IMR-90 (cell line): ENCODE data around the gene CUBN. TPM values are rescaled to one million over a fixed set of nuclear protein-coding genes. Genes with fewer than 3 reads are reported as not detected.

Source experiments
- ATAC-seq: fragments of 200-7000 bp; cut with Tn5 transposase; 2 replicates; pipeline ENCODE4 v1.9.1; 2020; ENCODE audit warnings: low read depth, mild to moderate bottlenecking, moderate library complexity
- BruUV-seq: library from RNA; stranded (reverse); fragments of 400-500 nt; replicated peaks from 2 replicates; lab custom pipeline; 2021; lab: Mats Ljungman, UMichigan
- CTCF ChIA-PET: fragments of 300-600 bp; formaldehyde crosslinking; extraction: SDS; loops from one replicate; lab custom pipeline; 2021; ENCODE audit warnings: antibody characterized with exemption; lab: Yijun Ruan, JAX
- POLR2A ChIA-PET: fragments of 300-600 bp; sonication (Branson Sonifier 250); formaldehyde crosslinking; loops from one replicate; lab custom pipeline; 2022; ENCODE audit warnings: antibody characterized with exemption; ENCODE audit not compliant: unreplicated experiment; lab: Charles Lee
- DNase-seq: peaks from one replicate; pipeline ENCODE4 v3.0.0; 2013
- H2AFZ ChIP-seq: replicated peaks from 2 replicates; pipeline ENCODE3; 2013; ENCODE audit warnings: low read length, mild to moderate bottlenecking; ENCODE audit not compliant: poor library complexity
- H2AK5ac ChIP-seq: 2 replicates; pipeline ENCODE4 v1.6.1; 2013; ENCODE audit warnings: low read depth, low read length, inconsistent platforms
- H2AK9ac ChIP-seq: replicated peaks from 2 replicates; pipeline ENCODE3; 2013; ENCODE audit warnings: mild to moderate bottlenecking, low read depth, low read length, moderate library complexity; ENCODE audit not compliant: poor library complexity
- H2BK120ac ChIP-seq: 2 replicates; pipeline ENCODE4 v1.6.1; 2013; ENCODE audit warnings: low read depth, low read length, inconsistent platforms
- H2BK15ac ChIP-seq: 3 replicates; pipeline ENCODE4 v1.6.1; 2013; ENCODE audit warnings: low read depth, low read length, inconsistent platforms
- H2BK20ac ChIP-seq: 2 replicates; pipeline ENCODE4 v1.6.1; 2013; ENCODE audit warnings: low read depth, mild to moderate bottlenecking, inconsistent platforms, low read length, moderate library complexity
- H2BK5ac ChIP-seq: 2 replicates; pipeline ENCODE4 v1.6.1; 2013; ENCODE audit warnings: mild to moderate bottlenecking, low read depth, low read length, inconsistent platforms; ENCODE audit not compliant: poor library complexity, severe bottlenecking
- H3K14ac ChIP-seq: replicated peaks from 2 replicates; pipeline ENCODE4 v1.6.1; 2013; ENCODE audit warnings: low read depth, low read length, inconsistent platforms
- H3K18ac ChIP-seq: 2 replicates; pipeline ENCODE4 v1.6.1; 2013; ENCODE audit warnings: low read depth, low read length, control low read depth
- H3K23ac ChIP-seq: 2 replicates; pipeline ENCODE4 v1.6.1; 2013; ENCODE audit warnings: low read depth, low read length, inconsistent platforms
- H3K27ac ChIP-seq: 2 replicates; pipeline ENCODE4 v1.5.1; 2013; ENCODE audit warnings: mild to moderate bottlenecking, control low read depth, low read length; ENCODE audit not compliant: insufficient read depth
- H3K27me3 ChIP-seq: 2 replicates; pipeline ENCODE4 v1.6.1; 2013; ENCODE audit warnings: low read length; ENCODE audit not compliant: control insufficient read depth, insufficient read depth
- H3K36me3 ChIP-seq: 2 replicates; pipeline ENCODE4 v1.6.1; 2013; ENCODE audit warnings: low read length, mixed read lengths; ENCODE audit not compliant: control insufficient read depth, insufficient read depth
- H3K4ac ChIP-seq: 2 replicates; pipeline ENCODE4 v1.6.1; 2013; ENCODE audit warnings: low read depth, low read length, inconsistent platforms
- H3K4me1 ChIP-seq: 2 replicates; pipeline ENCODE4 v1.6.1; 2013; ENCODE audit warnings: low read length, mixed read lengths; ENCODE audit not compliant: control insufficient read depth, insufficient read depth
- H3K4me2 ChIP-seq: 2 replicates; pipeline ENCODE4 v1.6.1; 2013; ENCODE audit warnings: low read depth, mild to moderate bottlenecking, control low read depth, low read length, moderate library complexity
- H3K4me3 ChIP-seq: 2 replicates; pipeline ENCODE4 v1.5.1; 2013; ENCODE audit warnings: low read depth, mild to moderate bottlenecking, control low read depth, low read length, moderate library complexity; ENCODE audit not compliant: insufficient read depth
- H3K56ac ChIP-seq: 2 replicates; pipeline ENCODE4 v1.6.1; 2013; ENCODE audit warnings: low read length, inconsistent platforms; ENCODE audit not compliant: insufficient read depth; ENCODE audit errors: extremely low read depth
- H3K79me1 ChIP-seq, 2 experiments: 2 replicates each; pipeline ENCODE4 v1.6.1; 2013; ENCODE audit warnings: low read length in 2 of 2, inconsistent platforms in 1 of 2, low read depth in 1 of 2
- H3K9ac ChIP-seq: 2 replicates; pipeline ENCODE4 v1.6.1; 2013; ENCODE audit warnings: low read depth, low read length, control low read depth
- H3K9me1 ChIP-seq: 2 replicates; pipeline ENCODE4 v1.6.1; 2013; ENCODE audit warnings: low read length, inconsistent platforms; ENCODE audit not compliant: insufficient read depth
- H3K9me3 ChIP-seq: 2 replicates; pipeline ENCODE4 v1.6.1; 2013; ENCODE audit warnings: low read length; ENCODE audit not compliant: control insufficient read depth, insufficient read depth
- H4K20me1 ChIP-seq: 2 replicates; pipeline ENCODE4 v1.6.1; 2013; ENCODE audit warnings: low read length, inconsistent platforms; ENCODE audit not compliant: insufficient read depth
- H4K5ac ChIP-seq: 2 replicates; pipeline ENCODE4 v1.6.1; 2013; ENCODE audit warnings: mild to moderate bottlenecking, low read depth, low read length, control low read depth
- H4K8ac ChIP-seq, 2 experiments: 2 replicates each; pipeline ENCODE4 v1.6.1; 2013; ENCODE audit warnings: low read depth in 2 of 2, low read length in 2 of 2, control low read depth in 1 of 2, inconsistent platforms in 1 of 2
- H4K91ac ChIP-seq: 2 replicates; pipeline ENCODE4 v1.6.1; 2013; ENCODE audit warnings: low read depth, low read length, inconsistent platforms; ENCODE audit not compliant: insufficient read depth
- CEBPB ChIP-seq: IDR thresholded peaks from 2 replicates; pipeline ENCODE4 v1.6.1; 2012; ENCODE audit warnings: low read depth, low read length, improper control_type of control experiment
- CHD1 ChIP-seq: IDR thresholded peaks from 2 replicates; pipeline ENCODE4 v1.6.1; 2012; ENCODE audit warnings: low read depth, low read length, improper control_type of control experiment
- FOS ChIP-seq: fragments of 150-350 bp; IDR thresholded peaks from 2 replicates; pipeline ENCODE4 v1.6.1; 2016; ENCODE audit warnings: low read depth, low read length
- MAZ ChIP-seq: IDR thresholded peaks from 2 replicates; pipeline ENCODE4 v1.6.1; 2012; ENCODE audit warnings: low read depth, mild to moderate bottlenecking, low read length, improper control_type of control experiment, moderate library complexity, borderline replicate concordance
- MXI1 ChIP-seq: IDR thresholded peaks from 2 replicates; pipeline ENCODE4 v1.6.1; 2012; ENCODE audit warnings: low read depth, mild to moderate bottlenecking, low read length, moderate library complexity, borderline replicate concordance
- POLR2A ChIP-seq: IDR thresholded peaks from 2 replicates; pipeline ENCODE4 v1.6.1; 2012; ENCODE audit warnings: mild to moderate bottlenecking, low read depth, low read length
- RAD21 ChIP-seq: IDR thresholded peaks from 2 replicates; pipeline ENCODE4 v1.6.1; 2012; ENCODE audit warnings: low read length, improper control_type of control experiment
- RCOR1 ChIP-seq: IDR thresholded peaks from 2 replicates; pipeline ENCODE4 v1.6.1; 2012; ENCODE audit warnings: mild to moderate bottlenecking, low read length, improper control_type of control experiment; ENCODE audit not compliant: insufficient replicate concordance
- RFX5 ChIP-seq: IDR thresholded peaks from 2 replicates; pipeline ENCODE4 v1.8.0; 2012; ENCODE audit warnings: low read depth, mild to moderate bottlenecking, low read length, moderate library complexity
- SMC3 ChIP-seq: fragments of 150-350 bp; IDR thresholded peaks from 2 replicates; pipeline ENCODE4 v1.6.1; 2016; ENCODE audit warnings: low read depth, mild to moderate bottlenecking, antibody characterized with exemption, low read length, moderate library complexity
- WGBS, 2 experiments: methylation state at CpG; one replicate each; pipeline versions ENCODE4 v1.1.5 to v1.1.7; 2013; ENCODE audit warnings: missing lambda C conversion rate in 2 of 2; ENCODE audit not compliant: insufficient read length in 1 of 2; ENCODE audit errors: extremely low coverage in 2 of 2; 5-methylcytosine and 5-hydroxymethylcytosine counted together
- dilution Hi-C: fragments of 300-500 bp; cut with HindIII; formaldehyde crosslinking; loops from one replicate; pipeline ENCODE4 v1.14.3; 2018; ENCODE audit warnings: low sequenced_read_pairs; ENCODE audit not compliant: unreplicated experiment
- in situ Hi-C: fragments of 300-500 bp; cut with MboI; formaldehyde crosslinking; loops from 3 replicates; pipeline ENCODE4 v1.14.3; 2019; ENCODE audit warnings: low sequenced_read_pairs, inconsistent platforms, mixed read lengths
- intact Hi-C: fragments of 100-400 bp; cut with micrococcal nuclease; formaldehyde crosslinking; loops from 2 replicates; pipeline ENCODE4 v1.10.0; 2022
- polyA plus RNA-seq, 3 experiments: library from polyadenylated mRNA; depleted of rRNA; stranded (reverse); fragments of >200 nt; gene quantifications; 2 replicates each; pipeline ENCODE4 v1.2.3, GENCODE V29; 2012; ENCODE audit warnings: low replicate concordance in 1 of 3
- total RNA-seq: library from RNA; depleted of rRNA; stranded (reverse); fragments of >200 nt; gene quantifications from 2 replicates; pipeline ENCODE4 v1.2.3, GENCODE V29; 2012
- TF ChIP-seq, protein P1 (sequence below): fragments of 150-350 bp; IDR thresholded peaks from 2 replicates; pipeline ENCODE4 v1.6.1; 2017; ENCODE audit warnings: mild to moderate bottlenecking, antibody characterized with exemption, low read length, low read depth

CUBN gene
- total and polyA plus RNA-seq, 2 of the 4 experiments (the other 2 are of a cell fraction) = 0.19 to 0.54 TPM

DNA sequence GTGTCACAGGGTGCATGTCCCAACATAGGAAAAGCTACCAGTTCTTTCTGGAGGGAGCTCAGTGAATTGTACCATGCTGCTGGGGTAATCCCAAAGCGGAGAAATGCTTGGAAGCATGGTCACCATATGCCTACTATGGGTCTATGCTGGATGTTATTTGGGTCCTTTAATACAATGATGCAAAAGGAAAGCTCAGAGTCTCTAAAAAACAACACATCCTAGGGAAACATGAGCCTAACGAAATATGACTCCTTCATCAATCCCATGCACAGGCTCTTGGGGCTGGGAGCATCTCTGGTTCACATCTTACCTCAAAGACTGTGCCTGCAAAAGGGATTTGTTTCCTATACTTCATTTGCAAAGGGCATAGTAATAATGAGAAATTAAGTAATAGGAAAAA, 65.2 kb downstream of the CUBN start (continued):
- no peak for TF ChIP-seq MAZ

- peak; percentile 86 for DNase-seq
- no peaks in the 10 kb centered on the region for H3K27me3 ChIP-seq
- H4K20me1 ChIP-seq = no peaks in the 10 kb centered on the region
- H3K4me1 ChIP-seq = peaks cover 19% of the 10 kb centered on the region
- H3K27ac ChIP-seq = peak overlapping the region; percentile 68
- TF ChIP-seq FOS = peak; percentile 45
- no peak for TF ChIP-seq RFX5
- TF ChIP-seq CEBPB = no peak
- TF ChIP-seq RAD21 = peak; percentile 39
- TF ChIP-seq RCOR1 = peak; percentile 27
- TF ChIP-seq, protein P1, sequence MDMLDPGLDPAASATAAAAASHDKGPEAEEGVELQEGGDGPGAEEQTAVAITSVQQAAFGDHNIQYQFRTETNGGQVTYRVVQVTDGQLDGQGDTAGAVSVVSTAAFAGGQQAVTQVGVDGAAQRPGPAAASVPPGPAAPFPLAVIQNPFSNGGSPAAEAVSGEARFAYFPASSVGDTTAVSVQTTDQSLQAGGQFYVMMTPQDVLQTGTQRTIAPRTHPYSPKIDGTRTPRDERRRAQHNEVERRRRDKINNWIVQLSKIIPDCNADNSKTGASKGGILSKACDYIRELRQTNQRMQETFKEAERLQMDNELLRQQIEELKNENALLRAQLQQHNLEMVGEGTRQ = no peak
- TF ChIP-seq SMC3 = peak; percentile 11; the same call in 1 of the 2 replicates
- TF ChIP-seq MXI1 = no peak
- 0 out of 2 replicates have a peak, but pooled peaks have one; percentile 45 for TF ChIP-seq POLR2A
- TF ChIP-seq CHD1 = no peak
- H3K23ac ChIP-seq = peak overlapping the region; percentile 75
- peak overlapping the region; percentile 87 for H2AK9ac ChIP-seq
- peaks cover 0 to 22% of the 10 kb centered on the region in 2 experiments; a peak in 2 of 4 replicates for H3K79me1 ChIP-seq
- H3K9me1 ChIP-seq = peaks cover 8% of the 10 kb centered on the region; the same call in 1 of the 2 replicates
- CTCF ChIA-PET = interaction anchor here (0.6 to 1.5 kb wide), 3 partner anchors 15 to 66 kb away, joined by 3 to 4 read pairs (median 3); no protein-coding TSS in a partner anchor
- H3K4ac ChIP-seq = peak overlapping the region; percentile 92
- H4K8ac ChIP-seq = peak overlapping the region; percentile 33 to 86
- H3K9me3 ChIP-seq = no peaks in the 10 kb centered on the region
- peak overlapping the region; percentile 55 for H3K18ac ChIP-seq
- POLR2A ChIA-PET = interaction anchor here (0.7 to 1.1 kb wide), 2 partner anchors 138 to 167 kb away, joined by 3 to 4 read pairs; partner anchors contain the start of gene TRDMT1
- no TSS peak for BruUV-seq
- H3K14ac ChIP-seq = peak overlapping the region; percentile 80
- H2BK15ac ChIP-seq = peak overlapping the region; percentile 45; the same call in 2 of the 3 replicates
- dilution Hi-C loops (no loop called here), in situ Hi-C loops (no loop called here), intact Hi-C loops (loop anchor here (2.0 kb wide), 1 partner anchor 64 kb away; no protein-coding TSS in a partner anchor)
- peak overlapping the region; percentile 28 for H2AFZ ChIP-seq
- no peaks in the 10 kb centered on the region for H3K36me3 ChIP-seq
- H2BK120ac ChIP-seq = peak overlapping the region; percentile 92
- H2AK5ac ChIP-seq = peak overlapping the region; percentile 87
- peak overlapping the region; percentile 32 for H4K5ac ChIP-seq
- WGBS, 2 experiments = 0% methylated on average over 4 of the region's 6 CpGs; no CpG with 5 or more reads in 1 of the 2 experiments
- ATAC-seq = peak; percentile 55
- H3K9ac ChIP-seq = peak overlapping the region; percentile 19
- H4K91ac ChIP-seq = peak overlapping the region; percentile 81
- H3K56ac ChIP-seq = peak overlapping the region; percentile 64; the same call in 1 of the 2 replicates
- peak overlapping the region; percentile 62 for H3K4me2 ChIP-seq
- H3K4me3 ChIP-seq = no peak overlapping the region
- H2BK20ac ChIP-seq = peak overlapping the region; percentile 90
- peak overlapping the region; percentile 94 for H2BK5ac ChIP-seq
These were observed 66.6 kb downstream of the CUBN start for GRCh38 chr10:17062955-17063484.
